A673 (cell line): ENCODE measurements around the gene CTU1. TPM values are rescaled to one million over a fixed set of nuclear protein-coding genes. Genes with fewer than 3 reads are reported as not detected.

Experiments used
- BruUV-seq: library from RNA; stranded (reverse); fragments of 400-500 nt; replicated peaks from 2 replicates; lab custom pipeline; 2021; lab: Mats Ljungman, UMichigan
- CTCF ChIA-PET: fragments of 300-600 bp; sonication (Branson Sonifier 250); formaldehyde crosslinking; loops from one replicate; lab custom pipeline; 2022; ENCODE audit warnings: antibody characterized with exemption; lab: Charles Lee
- POLR2A ChIA-PET: fragments of 300-600 bp; sonication (Branson Sonifier 250); formaldehyde crosslinking; loops from one replicate; lab custom pipeline; 2022; ENCODE audit warnings: antibody characterized with exemption; ENCODE audit not compliant: low non-redundant PET; lab: Charles Lee
- DNase-seq: peaks from one replicate; pipeline ENCODE4 v3.0.0-alpha.2; 2015; ENCODE audit warnings: low spot score
- H3K27ac ChIP-seq: fragments of 200-600 bp; sonication (generic); 2 replicates; pipeline ENCODE4 v1.5.1; 2016; ENCODE audit warnings: mixed run types, low read depth, mild to moderate bottlenecking, mixed read lengths, antibody characterized with exemption, low read length; ENCODE audit not compliant: poor library complexity, severe bottlenecking
- H3K27me3 ChIP-seq: fragments of 200-600 bp; sonication (generic); replicated peaks from 2 replicates; pipeline ENCODE4 v1.6.1; 2017; ENCODE audit warnings: mixed run types, low read depth, mild to moderate bottlenecking, mixed read lengths, antibody characterized with exemption, low read length; ENCODE audit not compliant: insufficient read depth, poor library complexity
- H3K36me3 ChIP-seq: fragments of 200-600 bp; sonication (generic); 2 replicates; pipeline ENCODE4 v1.6.1; 2016; ENCODE audit warnings: mixed run types, mild to moderate bottlenecking, mixed read lengths, antibody characterized with exemption, low read length; ENCODE audit not compliant: insufficient read depth, poor library complexity, severe bottlenecking
- H3K4me1 ChIP-seq: fragments of 200-600 bp; sonication (generic); 2 replicates; pipeline ENCODE4 v1.6.1; 2017; ENCODE audit warnings: mixed run types, mild to moderate bottlenecking, mixed read lengths, antibody characterized with exemption, low read length; ENCODE audit not compliant: insufficient read depth, poor library complexity, severe bottlenecking
- H3K4me3 ChIP-seq: fragments of 200-600 bp; sonication (generic); 2 replicates; pipeline ENCODE4 v1.5.1; 2016; ENCODE audit warnings: low read depth, mixed run types, mild to moderate bottlenecking, mixed read lengths, low read length; ENCODE audit not compliant: poor library complexity, severe bottlenecking
- H3K9me3 ChIP-seq: fragments of 200-600 bp; sonication (generic); 2 replicates; pipeline ENCODE4 v1.6.1; 2016; ENCODE audit warnings: mixed run types, low read depth, mild to moderate bottlenecking, mixed read lengths, antibody characterized with exemption, low read length; ENCODE audit not compliant: poor library complexity, severe bottlenecking
- EZH2 ChIP-seq: fragments of 200-600 bp; sonication (generic); IDR thresholded peaks from 2 replicates; pipeline ENCODE4 v1.6.1; 2017; ENCODE audit warnings: borderline replicate concordance, low read depth, mild to moderate bottlenecking, mixed read lengths, antibody characterized with exemption, low read length; ENCODE audit not compliant: poor library complexity, severe bottlenecking
- intact Hi-C: fragments of 100-400 bp; cut with micrococcal nuclease; formaldehyde crosslinking; loops from one replicate; pipeline ENCODE4 v1.10.0; 2022; ENCODE audit not compliant: unreplicated experiment
- total RNA-seq: library from RNA; stranded (reverse); gene quantifications from 2 replicates; pipeline ENCODE4 v1.2.3, GENCODE V29; 2021
- TF ChIP-seq, protein P1 (sequence below): fragments of 300-800, 200-600 bp; sonication (generic); conservative IDR thresholded peaks from 2 replicates; pipeline ENCODE4 v1.5.1; 2017; ENCODE audit warnings: low read depth, mild to moderate bottlenecking, antibody characterized with exemption, low read length, moderate library complexity, mixed read lengths

Gene CTU1
- total RNA-seq, 1 experiment from 2014 or later = 13.4 TPM

DNA sequence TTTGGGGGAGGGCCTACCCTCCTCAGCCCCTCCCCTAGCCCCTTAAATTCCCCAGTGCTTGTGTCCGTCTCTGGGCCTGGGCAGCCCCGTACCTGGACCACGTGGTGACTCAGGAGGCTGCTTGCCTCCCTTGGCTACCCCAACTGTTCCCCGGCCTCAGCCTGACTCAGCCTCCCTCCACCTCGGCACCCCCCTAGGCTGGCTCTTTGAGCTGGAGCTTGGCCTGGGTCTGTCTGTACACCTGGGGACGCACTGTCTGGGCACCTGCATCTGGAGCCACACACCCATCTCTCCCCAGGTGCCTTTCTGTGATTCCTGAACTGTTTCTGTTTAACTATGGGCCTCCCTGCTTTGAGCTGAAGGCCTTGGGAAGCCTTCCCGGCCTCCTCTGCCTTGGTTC, 23.7 kb downstream of the CTU1 start:
- Histone ChIP-seq H3K4me3 (no peak overlapping the region), H3K27ac (no peak overlapping the region), H3K9me3 (no peaks in the 10 kb centered on the region), H3K27me3 (peaks cover 16% of the 10 kb centered on the region), H3K4me1 (no peaks in the 10 kb centered on the region), H3K36me3 (no peaks in the 10 kb centered on the region)
- DNase-seq = no peak
- BruUV-seq = no TSS peak
- no peak for TF ChIP-seq EZH2
- TF ChIP-seq, protein P1, sequence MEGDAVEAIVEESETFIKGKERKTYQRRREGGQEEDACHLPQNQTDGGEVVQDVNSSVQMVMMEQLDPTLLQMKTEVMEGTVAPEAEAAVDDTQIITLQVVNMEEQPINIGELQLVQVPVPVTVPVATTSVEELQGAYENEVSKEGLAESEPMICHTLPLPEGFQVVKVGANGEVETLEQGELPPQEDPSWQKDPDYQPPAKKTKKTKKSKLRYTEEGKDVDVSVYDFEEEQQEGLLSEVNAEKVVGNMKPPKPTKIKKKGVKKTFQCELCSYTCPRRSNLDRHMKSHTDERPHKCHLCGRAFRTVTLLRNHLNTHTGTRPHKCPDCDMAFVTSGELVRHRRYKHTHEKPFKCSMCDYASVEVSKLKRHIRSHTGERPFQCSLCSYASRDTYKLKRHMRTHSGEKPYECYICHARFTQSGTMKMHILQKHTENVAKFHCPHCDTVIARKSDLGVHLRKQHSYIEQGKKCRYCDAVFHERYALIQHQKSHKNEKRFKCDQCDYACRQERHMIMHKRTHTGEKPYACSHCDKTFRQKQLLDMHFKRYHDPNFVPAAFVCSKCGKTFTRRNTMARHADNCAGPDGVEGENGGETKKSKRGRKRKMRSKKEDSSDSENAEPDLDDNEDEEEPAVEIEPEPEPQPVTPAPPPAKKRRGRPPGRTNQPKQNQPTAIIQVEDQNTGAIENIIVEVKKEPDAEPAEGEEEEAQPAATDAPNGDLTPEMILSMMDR = no peak
- ChIA-PET POLR2A (no interaction called here), CTCF (no interaction called here)
- intact Hi-C loops = no loop called here

DNA sequence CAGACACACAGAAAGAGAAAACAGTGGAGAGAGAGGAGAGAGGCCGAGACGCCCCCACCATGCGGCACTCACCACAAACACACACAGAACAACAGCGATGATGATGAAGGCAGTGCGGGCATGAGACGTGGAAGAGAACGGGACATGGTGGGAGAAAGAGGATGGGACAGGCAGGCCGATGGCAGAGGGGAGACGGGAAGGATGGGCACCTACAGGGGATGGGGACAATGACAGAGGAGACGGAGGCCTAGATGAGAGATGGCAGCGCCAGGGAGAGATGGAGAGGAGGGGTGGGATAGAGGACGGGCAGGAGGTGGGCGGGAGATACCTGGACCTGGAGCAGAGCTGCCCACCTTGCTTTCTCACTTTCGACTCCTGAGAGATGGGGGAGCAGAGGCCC, 24.4 kb downstream of the CTU1 start:
- POLR2A ChIA-PET = no interaction called here

DNA sequence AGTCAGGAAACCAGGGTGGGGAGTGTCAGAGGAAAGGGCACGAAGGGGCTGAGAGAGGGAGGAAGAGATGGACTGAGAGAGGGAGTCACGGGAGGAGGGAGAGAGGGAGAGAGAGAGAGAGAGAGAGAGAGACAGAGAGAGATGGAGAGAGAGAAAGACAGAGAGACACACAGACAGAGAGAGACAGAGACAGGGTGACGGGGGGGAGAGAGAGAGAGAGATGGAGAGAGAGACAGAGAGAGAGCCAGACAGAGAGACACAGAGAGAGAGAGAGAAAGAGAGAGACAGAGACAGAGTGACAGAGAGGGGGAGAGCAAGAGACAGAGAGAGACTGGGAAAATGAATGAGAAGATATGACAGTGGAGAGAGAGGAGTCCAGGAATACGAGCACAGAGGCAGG, 25.0 kb downstream of the CTU1 start:
- Histone ChIP-seq H3K27me3 (peaks cover 16% of the 10 kb centered on the region), H3K36me3 (no peaks in the 10 kb centered on the region), H3K4me3 (no peak overlapping the region), H3K9me3 (no peaks in the 10 kb centered on the region), H3K27ac (no peak overlapping the region), H3K4me1 (no peaks in the 10 kb centered on the region)
- intact Hi-C loops = no loop called here
- no TSS peak for BruUV-seq
- DNase-seq = no peak
- CTCF ChIA-PET = no interaction called here
- no peak for TF ChIP-seq EZH2
- TF ChIP-seq, protein P1 = no peak
- POLR2A ChIA-PET = no interaction called here

More for the DNA sequence above, 24.4 kb downstream of the CTU1 start:
- H3K36me3 ChIP-seq = no peaks in the 10 kb centered on the region
- no peak overlapping the region for H3K27ac ChIP-seq
- no peaks in the 10 kb centered on the region for H3K4me1 ChIP-seq
- intact Hi-C loops = no loop called here
- CTCF ChIA-PET = no interaction called here
- no peak for DNase-seq
- peaks cover 16% of the 10 kb centered on the region for H3K27me3 ChIP-seq
- BruUV-seq = no TSS peak
- no peaks in the 10 kb centered on the region for H3K9me3 ChIP-seq
- TF ChIP-seq, protein P1 = no peak
- no peak for TF ChIP-seq EZH2
- no peak overlapping the region for H3K4me3 ChIP-seq
